ENCODE results near the gene ATP8A2.

ATP8A2 gene

GRCh38 chr13:25886438-25887214 is 514.9 kb downstream of the ATP8A2 start:
- DNase-seq (ENCODE audit: low spot score), result no peak

GRCh38 chr13:25887962-25888655 is 516.3 kb downstream of the ATP8A2 start:
- no peak for DNase-seq (ENCODE audit: low spot score)

- no peak for DNase-seq (ENCODE audit: low spot score)
Observed at GRCh38 chr13:25890671-25891212, 519.0 kb downstream of the ATP8A2 start.

GRCh38 chr13:25898991-25899390 is 527.2 kb downstream of the ATP8A2 start:
- DNase-seq (ENCODE audit: low spot score), result no peak

- no peak for DNase-seq (ENCODE audit: low spot score)
Observed at GRCh38 chr13:25899464-25899863, 527.7 kb downstream of the ATP8A2 start.

- no peak for DNase-seq (ENCODE audit: low spot score)
Observed at GRCh38 chr13:25899952-25900351, 528.2 kb downstream of the ATP8A2 start.

- DNase-seq (ENCODE audit: low spot score), result no peak
Observed at GRCh38 chr13:25901460-25902376, 529.9 kb downstream of the ATP8A2 start.

- DNase-seq (ENCODE audit: low spot score), result no peak
Observed at GRCh38 chr13:25902455-25902854, 530.7 kb downstream of the ATP8A2 start.

- no peak for DNase-seq (ENCODE audit: low spot score)
Observed at GRCh38 chr13:25902891-25903341, 531.1 kb downstream of the ATP8A2 start.

- no peak for DNase-seq (ENCODE audit: low spot score)
Observed at GRCh38 chr13:25904830-25905229, 533.1 kb downstream of the ATP8A2 start.

GRCh38 chr13:25905611-25906010 is 533.8 kb downstream of the ATP8A2 start:
- DNase-seq (ENCODE audit: low spot score), result no peak

- DNase-seq (ENCODE audit: low spot score), result no peak
Observed at GRCh38 chr13:25906191-25906661, 534.5 kb downstream of the ATP8A2 start.

GRCh38 chr13:25908366-25908765 is 536.6 kb downstream of the ATP8A2 start:
- DNase-seq (ENCODE audit: low spot score), result no peak

- DNase-seq (ENCODE audit: low spot score), result no peak
Observed at GRCh38 chr13:25910243-25910642, 538.5 kb downstream of the ATP8A2 start.

GRCh38 chr13:25910991-25911419 is 539.2 kb downstream of the ATP8A2 start:
- DNase-seq (ENCODE audit: low spot score), result no peak

- DNase-seq (ENCODE audit: low spot score), result no peak
Observed at GRCh38 chr13:25912961-25913360, 541.2 kb downstream of the ATP8A2 start.

GRCh38 chr13:25915840-25916518 is 544.2 kb downstream of the ATP8A2 start:
- DNase-seq (ENCODE audit: low spot score), result no peak

GRCh38 chr13:25920277-25920676 is 548.5 kb downstream of the ATP8A2 start:
- no peak for DNase-seq (ENCODE audit: low spot score)

- DNase-seq (ENCODE audit: low spot score), result no peak
Observed at GRCh38 chr13:25920931-25921330, 549.2 kb downstream of the ATP8A2 start.

GRCh38 chr13:25922376-25922775 is 550.6 kb downstream of the ATP8A2 start:
- DNase-seq (ENCODE audit: low spot score), result no peak
